ENCODE data around the gene ACOX3. TPM values are rescaled to one million over a fixed set of nuclear protein-coding genes. Genes with fewer than 3 reads are reported as not detected.

Gene ACOX3
- polyA plus RNA-seq, 2 of the 4 experiments (the other 2 are of a cell fraction): 4.9 to 8.2 TPM

- WGBS (ENCODE audit: missing lambda C conversion rate): 80% methylated on average over 16 of the region's 39 CpGs
- H3K9me3 ChIP-seq: no peaks in the 10 kb centered on the region
- TF ChIP-seq HOXB13 (CRISPR knock-in tag; IDR thresholded peaks at IDR 0.05; ENCODE audit: low read depth) (no peak), MYC (IDR thresholded peaks at IDR 0.05; ENCODE audit: borderline replicate concordance, low read length) (no peak), HOXA7 (CRISPR knock-in tag; IDR thresholded peaks at IDR 0.05) (no peak), ELK1 (IDR thresholded peaks at IDR 0.05; ENCODE audit: low read depth, low read length) (no peak), FOSB (CRISPR knock-in tag; IDR thresholded peaks at IDR 0.05) (no peak), REST (IDR thresholded peaks at IDR 0.05) (no peak), JUNB (IDR thresholded peaks at IDR 0.05) (no peak), ATOH8 (CRISPR knock-in tag; IDR thresholded peaks at IDR 0.05; ENCODE audit: low read depth) (no peak), ZC3H11A (IDR thresholded peaks at IDR 0.05) (no peak), SREBF2 (IDR thresholded peaks at IDR 0.05) (no peak), SMC3 (IDR thresholded peaks at IDR 0.05) (no peak), POLR2AphosphoS2 (conservative IDR thresholded peaks at IDR 0.05; ENCODE audit: low read length) (no peak), HOXB5 (CRISPR knock-in tag; IDR thresholded peaks at IDR 0.05) (no peak), RNF2 (IDR thresholded peaks at IDR 0.05; ENCODE audit: borderline replicate concordance, low read depth) (no peak), RCOR1 (IDR thresholded peaks at IDR 0.05; ENCODE audit: low read depth, low read length) (no peak)
- DNase-seq (ENCODE audit: low read depth in 1 of 2, low spot score in 1 of 2) (no peak), ATAC-seq (no peak), FAIRE-seq (no peak)
- no peaks in the 10 kb centered on the region for H3K4me1 ChIP-seq
- CTCF ChIA-PET: no interaction called here
- H3K27ac ChIP-seq: no peak overlapping the region
- POLR2A ChIA-PET: no interaction called here
- no peak overlapping the region for H3K4me2 ChIP-seq
- H3K4me3 ChIP-seq: no peak overlapping the region
Measured at GRCh38 chr4:8345946-8346814, 94.3 kb downstream of the ACOX3 start.

GRCh38 chr4:8345053-8345945, 95.2 kb downstream of the ACOX3 start:
- no peak for FAIRE-seq
- Histone ChIP-seq H3K4me3 (no peak overlapping the region), H3K9me3 (no peaks in the 10 kb centered on the region), H3K4me2 (no peak overlapping the region), H3K27ac (no peak overlapping the region), H3K4me1 (no peaks in the 10 kb centered on the region)
- WGBS (ENCODE audit: missing lambda C conversion rate): 86% methylated on average over 34 of the region's 34 CpGs
- ATAC-seq: no peak
- CTCF ChIA-PET: no interaction called here
- TF ChIP-seq CTCF (IDR thresholded peaks at IDR 0.05): no peak
- TF ChIP-seq BHLHE40 (IDR thresholded peaks at IDR 0.05; ENCODE audit: low read depth, low read length): no peak
- POLR2A ChIA-PET: no interaction called here
- DNase-seq (ENCODE audit: low read depth in 1 of 2, low spot score in 1 of 2): no peak
